ENCODE results near the gene TLCD2. TPM values are rescaled to one million over a fixed set of nuclear protein-coding genes. Genes with fewer than 3 reads are reported as not detected.

Gene TLCD2
- total and polyA plus RNA-seq, 2 of the 13 experiments (the other 11 are each of a cell fraction or from before 2014, with no cell fraction given): 0.90 to 1.1 TPM

DNA sequence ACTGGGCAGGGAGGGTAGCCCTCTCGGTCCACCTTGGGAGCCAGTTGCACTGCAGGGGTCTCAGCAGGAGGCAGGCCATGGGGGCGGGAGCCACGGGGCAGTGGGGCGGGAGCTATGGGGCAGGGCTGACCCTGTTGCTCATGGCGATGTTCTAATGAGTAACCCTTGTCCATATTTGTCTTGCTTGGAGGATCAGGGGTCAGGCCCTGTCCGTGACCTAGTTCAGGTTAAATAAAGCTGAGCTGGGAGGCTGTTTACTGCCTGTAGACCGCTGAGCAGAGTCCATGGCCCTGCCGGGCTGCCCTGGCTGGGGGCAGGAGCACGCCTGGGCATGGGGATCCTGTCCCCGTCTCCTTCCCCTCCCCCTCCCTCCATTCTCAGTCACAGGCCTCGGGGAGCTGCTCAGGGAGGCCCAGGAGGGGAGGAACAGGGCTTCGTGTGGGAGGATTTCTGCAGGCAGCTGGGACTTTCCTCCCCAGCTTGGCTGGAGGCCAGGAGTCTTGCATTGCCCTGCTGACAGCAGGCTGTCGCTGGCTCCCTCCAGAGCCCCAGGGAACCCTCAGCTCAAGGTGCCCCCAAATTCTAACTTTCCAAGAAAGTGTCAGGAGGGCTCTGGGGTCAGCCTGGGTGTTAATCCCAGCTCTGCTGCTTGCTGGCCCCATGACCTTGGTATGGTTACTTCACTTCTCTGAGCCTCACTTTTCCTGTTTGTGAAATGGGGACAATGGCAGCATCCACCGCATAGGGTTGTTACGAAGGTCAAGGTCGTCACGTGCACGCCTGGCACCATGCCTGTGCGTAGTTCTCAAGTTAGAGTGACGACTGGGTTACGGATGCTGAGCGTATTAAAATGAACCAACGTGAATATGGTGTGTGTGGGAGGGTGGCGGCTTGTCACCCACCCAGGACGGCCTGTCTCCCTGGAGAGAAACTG lies 26.4 kb upstream of the TLCD2 start (continued):
- TF ChIP-seq ZNF713 (CRISPR knock-in tag; IDR thresholded peaks at IDR 0.05) (no peak), ZNF629 (CRISPR knock-in tag; conservative IDR thresholded peaks at IDR 0.05) (peak; percentile 100), ZEB1 (IDR thresholded peaks at IDR 0.05; ENCODE audit: insufficient replicate concordance, low read depth) (no peak), NKX3-1 (CRISPR knock-in tag; IDR thresholded peaks at IDR 0.05) (peak; percentile 48), ZNF143 (CRISPR knock-in tag; IDR thresholded peaks at IDR 0.05) (peak; percentile 63; the same call in 1 of the 2 replicates), ZNF775 (CRISPR knock-in tag; IDR thresholded peaks at IDR 0.05; ENCODE audit: borderline replicate concordance) (no peak; the same call in 1 of the 2 replicates), NAIF1 (CRISPR knock-in tag; IDR thresholded peaks at IDR 0.05; ENCODE audit: borderline replicate concordance) (peak; percentile 89; the same call in 1 of the 2 replicates), SRSF1 (optimal IDR thresholded peaks at IDR 0.05; ENCODE audit: low read depth, low read length) (no peak), CEBPG (CRISPR knock-in tag; IDR thresholded peaks at IDR 0.05) (peak; percentile 64), CCDC6 (CRISPR knock-in tag; IDR thresholded peaks at IDR 0.05) (peak; percentile 83), ZFP37 (CRISPR knock-in tag; IDR thresholded peaks at IDR 0.05; ENCODE audit: borderline replicate concordance) (no peak; the same call in 1 of the 2 replicates), DMTF1 (CRISPR knock-in tag; IDR thresholded peaks at IDR 0.05) (no peak), PRMT3 (CRISPR knock-in tag; IDR thresholded peaks at IDR 0.05; ENCODE audit: borderline replicate concordance, low read depth) (no peak), MYNN (CRISPR knock-in tag; IDR thresholded peaks at IDR 0.05; ENCODE audit: low read depth) (0 out of 2 replicates have a peak, but pooled peaks have one; percentile 3), ZBTB20 (CRISPR knock-in tag; IDR thresholded peaks at IDR 0.05; ENCODE audit: borderline replicate concordance, low read depth) (peak; percentile 69; the same call in 1 of the 2 replicates), ZFP36L2 (CRISPR knock-in tag; IDR thresholded peaks at IDR 0.05) (no peak), ZNF816 (CRISPR knock-in tag; IDR thresholded peaks at IDR 0.05; ENCODE audit: borderline replicate concordance) (peak; percentile 43; the same call in 1 of the 2 replicates), KLF15 (CRISPR knock-in tag; IDR thresholded peaks at IDR 0.05; ENCODE audit: borderline replicate concordance) (no peak; the same call in 1 of the 2 replicates)
- TF ChIP-seq, protein P1, sequence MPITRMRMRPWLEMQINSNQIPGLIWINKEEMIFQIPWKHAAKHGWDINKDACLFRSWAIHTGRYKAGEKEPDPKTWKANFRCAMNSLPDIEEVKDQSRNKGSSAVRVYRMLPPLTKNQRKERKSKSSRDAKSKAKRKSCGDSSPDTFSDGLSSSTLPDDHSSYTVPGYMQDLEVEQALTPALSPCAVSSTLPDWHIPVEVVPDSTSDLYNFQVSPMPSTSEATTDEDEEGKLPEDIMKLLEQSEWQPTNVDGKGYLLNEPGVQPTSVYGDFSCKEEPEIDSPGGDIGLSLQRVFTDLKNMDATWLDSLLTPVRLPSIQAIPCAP (CRISPR knock-in tag; IDR thresholded peaks at IDR 0.05; ENCODE audit: low read depth): 0 out of 2 replicates have a peak, but pooled peaks have one; percentile 2
- TF ChIP-seq, protein P2, sequence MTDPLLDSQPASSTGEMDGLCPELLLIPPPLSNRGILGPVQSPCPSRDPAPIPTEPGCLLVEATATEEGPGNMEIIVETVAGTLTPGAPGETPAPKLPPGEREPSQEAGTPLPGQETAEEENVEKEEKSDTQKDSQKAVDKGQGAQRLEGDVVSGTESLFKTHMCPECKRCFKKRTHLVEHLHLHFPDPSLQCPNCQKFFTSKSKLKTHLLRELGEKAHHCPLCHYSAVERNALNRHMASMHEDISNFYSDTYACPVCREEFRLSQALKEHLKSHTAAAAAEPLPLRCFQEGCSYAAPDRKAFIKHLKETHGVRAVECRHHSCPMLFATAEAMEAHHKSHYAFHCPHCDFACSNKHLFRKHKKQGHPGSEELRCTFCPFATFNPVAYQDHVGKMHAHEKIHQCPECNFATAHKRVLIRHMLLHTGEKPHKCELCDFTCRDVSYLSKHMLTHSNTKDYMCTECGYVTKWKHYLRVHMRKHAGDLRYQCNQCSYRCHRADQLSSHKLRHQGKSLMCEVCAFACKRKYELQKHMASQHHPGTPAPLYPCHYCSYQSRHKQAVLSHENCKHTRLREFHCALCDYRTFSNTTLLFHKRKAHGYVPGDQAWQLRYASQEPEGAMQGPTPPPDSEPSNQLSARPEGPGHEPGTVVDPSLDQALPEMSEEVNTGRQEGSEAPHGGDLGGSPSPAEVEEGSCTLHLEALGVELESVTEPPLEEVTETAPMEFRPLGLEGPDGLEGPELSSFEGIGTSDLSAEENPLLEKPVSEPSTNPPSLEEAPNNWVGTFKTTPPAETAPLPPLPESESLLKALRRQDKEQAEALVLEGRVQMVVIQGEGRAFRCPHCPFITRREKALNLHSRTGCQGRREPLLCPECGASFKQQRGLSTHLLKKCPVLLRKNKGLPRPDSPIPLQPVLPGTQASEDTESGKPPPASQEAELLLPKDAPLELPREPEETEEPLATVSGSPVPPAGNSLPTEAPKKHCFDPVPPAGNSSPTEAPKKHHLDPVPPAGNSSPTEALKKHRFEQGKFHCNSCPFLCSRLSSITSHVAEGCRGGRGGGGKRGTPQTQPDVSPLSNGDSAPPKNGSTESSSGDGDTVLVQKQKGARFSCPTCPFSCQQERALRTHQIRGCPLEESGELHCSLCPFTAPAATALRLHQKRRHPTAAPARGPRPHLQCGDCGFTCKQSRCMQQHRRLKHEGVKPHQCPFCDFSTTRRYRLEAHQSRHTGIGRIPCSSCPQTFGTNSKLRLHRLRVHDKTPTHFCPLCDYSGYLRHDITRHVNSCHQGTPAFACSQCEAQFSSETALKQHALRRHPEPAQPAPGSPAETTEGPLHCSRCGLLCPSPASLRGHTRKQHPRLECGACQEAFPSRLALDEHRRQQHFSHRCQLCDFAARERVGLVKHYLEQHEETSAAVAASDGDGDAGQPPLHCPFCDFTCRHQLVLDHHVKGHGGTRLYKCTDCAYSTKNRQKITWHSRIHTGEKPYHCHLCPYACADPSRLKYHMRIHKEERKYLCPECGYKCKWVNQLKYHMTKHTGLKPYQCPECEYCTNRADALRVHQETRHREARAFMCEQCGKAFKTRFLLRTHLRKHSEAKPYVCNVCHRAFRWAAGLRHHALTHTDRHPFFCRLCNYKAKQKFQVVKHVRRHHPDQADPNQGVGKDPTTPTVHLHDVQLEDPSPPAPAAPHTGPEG (CRISPR knock-in tag; IDR thresholded peaks at IDR 0.05): no peak

Measured in HepG2 (cell line).